ENCODE data around the gene CP.

CP gene

DNA sequence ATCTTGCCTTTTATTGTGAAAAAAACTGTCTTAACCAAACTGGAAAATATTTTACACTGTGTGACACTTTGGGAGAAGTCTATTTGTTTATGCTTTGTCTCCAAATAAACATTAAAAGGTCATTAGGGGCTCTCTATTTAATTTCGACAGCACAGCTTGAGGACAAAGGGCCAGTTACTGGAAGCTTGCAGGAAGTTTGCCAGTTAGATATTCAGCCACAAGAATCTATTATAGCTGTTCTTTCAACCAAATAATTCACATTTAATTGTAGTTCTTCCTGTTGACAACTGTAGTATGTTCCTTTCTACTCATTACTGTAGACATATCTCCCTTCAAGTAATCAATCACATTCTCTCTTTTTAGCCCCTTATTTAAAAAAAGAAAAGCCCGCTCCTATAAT is 6.1 kb downstream of the CP start:
- Histone ChIP-seq H3K4me3 (no peak overlapping the region), H3K27ac (no peak overlapping the region)
- no peak for DNase-seq (ENCODE audit: low spot score)
- TF ChIP-seq, protein P1, sequence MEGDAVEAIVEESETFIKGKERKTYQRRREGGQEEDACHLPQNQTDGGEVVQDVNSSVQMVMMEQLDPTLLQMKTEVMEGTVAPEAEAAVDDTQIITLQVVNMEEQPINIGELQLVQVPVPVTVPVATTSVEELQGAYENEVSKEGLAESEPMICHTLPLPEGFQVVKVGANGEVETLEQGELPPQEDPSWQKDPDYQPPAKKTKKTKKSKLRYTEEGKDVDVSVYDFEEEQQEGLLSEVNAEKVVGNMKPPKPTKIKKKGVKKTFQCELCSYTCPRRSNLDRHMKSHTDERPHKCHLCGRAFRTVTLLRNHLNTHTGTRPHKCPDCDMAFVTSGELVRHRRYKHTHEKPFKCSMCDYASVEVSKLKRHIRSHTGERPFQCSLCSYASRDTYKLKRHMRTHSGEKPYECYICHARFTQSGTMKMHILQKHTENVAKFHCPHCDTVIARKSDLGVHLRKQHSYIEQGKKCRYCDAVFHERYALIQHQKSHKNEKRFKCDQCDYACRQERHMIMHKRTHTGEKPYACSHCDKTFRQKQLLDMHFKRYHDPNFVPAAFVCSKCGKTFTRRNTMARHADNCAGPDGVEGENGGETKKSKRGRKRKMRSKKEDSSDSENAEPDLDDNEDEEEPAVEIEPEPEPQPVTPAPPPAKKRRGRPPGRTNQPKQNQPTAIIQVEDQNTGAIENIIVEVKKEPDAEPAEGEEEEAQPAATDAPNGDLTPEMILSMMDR (IDR thresholded peaks at IDR 0.05), result no peak

- Histone ChIP-seq H3K4me3 (no peak overlapping the region), H3K27ac (no peak overlapping the region)
- TF ChIP-seq, protein P1 (IDR thresholded peaks at IDR 0.05), result no peak
- no peak for DNase-seq (ENCODE audit: low spot score)
These were observed 6.9 kb downstream of the CP start for GRCh38 chr3:149214702-149215101.

DNA sequence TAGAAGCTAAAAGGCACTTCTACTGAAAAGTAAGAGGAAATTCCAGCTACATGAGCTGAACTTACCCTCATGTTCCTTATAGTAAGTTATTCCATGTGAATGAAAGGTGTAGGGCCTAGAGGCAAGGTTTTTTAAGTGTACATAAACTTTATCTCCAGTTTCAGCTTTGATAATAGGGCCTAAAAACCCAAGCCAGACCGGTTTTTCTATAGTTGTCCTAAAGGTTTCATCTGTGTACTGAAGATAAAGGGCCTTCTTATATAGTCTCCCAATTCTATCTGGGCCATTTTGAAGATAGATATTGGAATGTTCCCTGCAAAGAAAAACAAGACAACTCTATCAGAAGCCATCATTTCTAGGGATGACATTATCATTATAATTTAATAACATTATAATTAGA is 9.2 kb downstream of the CP start:
- TF ChIP-seq, protein P1 (IDR thresholded peaks at IDR 0.05), result no peak
- no peak for DNase-seq (ENCODE audit: low spot score)
- Histone ChIP-seq H3K27ac (no peak overlapping the region), H3K4me3 (no peak overlapping the region)

DNA sequence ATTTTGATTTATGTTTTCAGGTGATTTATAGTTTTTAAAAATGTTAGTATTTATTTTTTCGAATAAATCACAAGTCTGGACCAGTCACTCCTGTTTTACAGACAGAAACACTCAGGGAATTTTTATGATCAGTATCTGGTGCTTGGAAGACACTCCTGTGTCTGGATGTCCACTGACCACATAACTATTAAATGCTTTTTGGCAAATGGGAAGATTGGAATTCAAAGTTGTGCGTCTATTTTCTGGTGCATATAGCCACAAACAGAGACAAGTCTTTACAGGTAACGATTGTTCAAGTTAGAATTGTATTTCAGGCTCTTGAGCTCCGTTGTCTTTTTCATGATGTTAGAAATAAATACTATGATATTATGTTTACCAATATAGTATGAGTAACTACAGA is 12.2 kb downstream of the CP start:
- H3K4me3 ChIP-seq, result no peak overlapping the region
- TF ChIP-seq, protein P1 (IDR thresholded peaks at IDR 0.05), result no peak
- H3K27ac ChIP-seq, result no peak overlapping the region
- DNase-seq (ENCODE audit: low spot score), result no peak

GRCh38 chr3:149207475-149207874 is 14.2 kb downstream of the CP start:
- Histone ChIP-seq H3K27ac (no peak overlapping the region), H3K4me3 (no peak overlapping the region)
- no peak for DNase-seq (ENCODE audit: low spot score)
- TF ChIP-seq, protein P1 (IDR thresholded peaks at IDR 0.05), result no peak

DNA sequence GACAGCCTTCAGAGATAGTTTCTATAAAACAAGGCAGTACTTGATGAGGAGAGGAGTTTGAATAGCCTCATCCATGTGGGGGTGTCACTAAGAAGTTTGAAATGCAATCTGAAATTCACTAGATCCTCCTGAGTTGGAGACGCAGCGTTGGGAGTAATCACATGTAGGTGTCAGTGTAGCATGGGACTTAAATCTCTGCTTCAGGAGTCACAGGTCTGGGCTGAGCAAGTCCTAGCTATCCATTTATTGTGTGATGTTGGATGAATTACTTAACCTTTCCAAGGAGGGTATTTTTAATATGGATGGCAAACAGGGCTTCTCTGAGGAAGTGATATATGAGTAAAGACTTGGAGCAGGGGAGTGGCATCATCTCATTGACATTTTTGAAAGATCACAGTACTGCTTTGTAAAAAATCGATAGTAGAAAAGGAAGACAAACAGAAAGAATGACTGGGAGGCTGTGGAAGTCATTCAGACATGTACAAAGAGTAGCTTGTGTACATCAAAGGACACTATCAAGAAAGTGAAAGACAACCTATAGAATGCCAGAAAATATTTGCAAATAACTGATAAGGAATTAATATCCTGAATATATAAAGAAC is 17.1 kb downstream of the CP start:
- DNase-seq (ENCODE audit: low spot score), result no peak
- TF ChIP-seq, protein P1 (IDR thresholded peaks at IDR 0.05), result no peak
- Histone ChIP-seq H3K27ac (no peak overlapping the region), H3K4me3 (no peak overlapping the region)

- no peak for DNase-seq (ENCODE audit: low spot score)
- Histone ChIP-seq H3K27ac (no peak overlapping the region), H3K4me3 (no peak overlapping the region)
- TF ChIP-seq, protein P1 (IDR thresholded peaks at IDR 0.05), result no peak
These were observed 17.9 kb downstream of the CP start for GRCh38 chr3:149203758-149204157.

Data from coronary artery (tissue), 2 donors.